ENCODE measurements around the gene YLPM1. TPM values are rescaled to one million over a fixed set of nuclear protein-coding genes. Genes with fewer than 3 reads are reported as not detected.
A peak's percentile ranks its signal among the peaks of the same experiment; 100 is the strongest.

YLPM1 gene
- total and polyA plus RNA-seq, 2 experiments from 2014 or later = 16.8 to 19.3 TPM

- no peaks in the 10 kb centered on the region for H4K20me1 ChIP-seq (ENCODE audit: insufficient read depth)
- peaks cover 33% of the 10 kb centered on the region for H3K4me1 ChIP-seq (ENCODE audit: insufficient read depth)
- no peak overlapping the region for H2AFZ ChIP-seq
- H3K27me3 ChIP-seq (replicated peaks; ENCODE audit: insufficient read depth) = no peaks in the 10 kb centered on the region
- H3K36me3 ChIP-seq (ENCODE audit: low read depth) = no peaks in the 10 kb centered on the region
- H3K4me2 ChIP-seq (ENCODE audit: unreplicated experiment) = no peak overlapping the region
- TF ChIP-seq EZH2phosphoT487 (IDR thresholded peaks at IDR 0.05; ENCODE audit: insufficient read depth, low read depth) = no peak
- no peak for TF ChIP-seq EZH2 (IDR thresholded peaks at IDR 0.05; ENCODE audit: insufficient read depth, poor library complexity, severe bottlenecking)
- H3K27ac ChIP-seq = no peak overlapping the region
- H3F3A ChIP-seq (ENCODE audit: insufficient read depth) = peaks cover 42% of the 10 kb centered on the region
- no peaks in the 10 kb centered on the region for H3K9me3 ChIP-seq (ENCODE audit: low read depth)
- H3K4me3 ChIP-seq = no peak overlapping the region
- in situ Hi-C loops (cut with MboI) = no loop called here
- no peaks in the 10 kb centered on the region for H3K9me2 ChIP-seq (ENCODE audit: insufficient read depth)
- no peak overlapping the region for H3K9ac ChIP-seq
- H3K79me2 ChIP-seq (ENCODE audit: insufficient read depth) = no peaks in the 10 kb centered on the region
- no peak for DNase-seq
- 84 to 87% methylated on average over 7 of the region's 7 CpGs for WGBS, 2 experiments (ENCODE audit: low coverage in 1 of 2, low lambda C conversion rate in 2 of 2, missing lambda C conversion rate in 2 of 2)
Measured at GRCh38 chr14:74855021-74855420, 91.9 kb downstream of the YLPM1 start.

GRCh38 chr14:74855945-74856344 is 92.8 kb downstream of the YLPM1 start:
- DNase-seq = no peak
- no peaks in the 10 kb centered on the region for H4K20me1 ChIP-seq (ENCODE audit: insufficient read depth)
- H3K27ac ChIP-seq = no peak overlapping the region
- H3K9me3 ChIP-seq (ENCODE audit: low read depth) = no peaks in the 10 kb centered on the region
- no peak overlapping the region for H3K4me2 ChIP-seq (ENCODE audit: unreplicated experiment)
- in situ Hi-C loops (cut with MboI) = no loop called here
- H3K9ac ChIP-seq = no peak overlapping the region
- H3K79me2 ChIP-seq (ENCODE audit: insufficient read depth) = no peaks in the 10 kb centered on the region
- H3F3A ChIP-seq (ENCODE audit: insufficient read depth) = peaks cover 42% of the 10 kb centered on the region
- H3K36me3 ChIP-seq (ENCODE audit: low read depth) = no peaks in the 10 kb centered on the region
- no peaks in the 10 kb centered on the region for H3K9me2 ChIP-seq (ENCODE audit: insufficient read depth)
- TF ChIP-seq EZH2phosphoT487 (IDR thresholded peaks at IDR 0.05; ENCODE audit: insufficient read depth, low read depth) = no peak
- no peak for TF ChIP-seq EZH2 (IDR thresholded peaks at IDR 0.05; ENCODE audit: insufficient read depth, poor library complexity, severe bottlenecking)
- no peaks in the 10 kb centered on the region for H3K27me3 ChIP-seq (replicated peaks; ENCODE audit: insufficient read depth)
- no peak overlapping the region for H3K4me3 ChIP-seq
- WGBS, 2 experiments (ENCODE audit: low coverage in 1 of 2, low lambda C conversion rate in 2 of 2, missing lambda C conversion rate in 2 of 2) = 73 to 76% methylated on average over 4 of the region's 4 CpGs
- peaks cover 33% of the 10 kb centered on the region for H3K4me1 ChIP-seq (ENCODE audit: insufficient read depth)
- H2AFZ ChIP-seq = no peak overlapping the region

GRCh38 chr14:74856366-74856765 is 93.2 kb downstream of the YLPM1 start:
- Histone ChIP-seq H3K4me2 (ENCODE audit: unreplicated experiment) (no peak overlapping the region), H3K36me3 (ENCODE audit: low read depth) (no peaks in the 10 kb centered on the region), H3K79me2 (ENCODE audit: insufficient read depth) (no peaks in the 10 kb centered on the region), H3K9ac (no peak overlapping the region), H3K4me3 (no peak overlapping the region), H3K27me3 (replicated peaks; ENCODE audit: insufficient read depth) (no peaks in the 10 kb centered on the region), H2AFZ (no peak overlapping the region), H3K27ac (no peak overlapping the region), H3K4me1 (ENCODE audit: insufficient read depth) (peaks cover 33% of the 10 kb centered on the region), H3F3A (ENCODE audit: insufficient read depth) (peaks cover 42% of the 10 kb centered on the region), H3K9me3 (ENCODE audit: low read depth) (no peaks in the 10 kb centered on the region), H4K20me1 (ENCODE audit: insufficient read depth) (no peaks in the 10 kb centered on the region), H3K9me2 (ENCODE audit: insufficient read depth) (no peaks in the 10 kb centered on the region)
- no peak for TF ChIP-seq EZH2phosphoT487 (IDR thresholded peaks at IDR 0.05; ENCODE audit: insufficient read depth, low read depth)
- TF ChIP-seq EZH2 (IDR thresholded peaks at IDR 0.05; ENCODE audit: insufficient read depth, poor library complexity, severe bottlenecking) = no peak
- 97 to 100% methylated on average over 1 of the region's 1 CpG for WGBS, 2 experiments (ENCODE audit: low coverage in 1 of 2, low lambda C conversion rate in 2 of 2, missing lambda C conversion rate in 2 of 2)
- in situ Hi-C loops (cut with MboI) = no loop called here
- DNase-seq = no peak

GRCh38 chr14:74858022-74858421 is 94.9 kb downstream of the YLPM1 start:
- H3K4me2 ChIP-seq (ENCODE audit: unreplicated experiment) = no peak overlapping the region
- in situ Hi-C loops (cut with MboI) = no loop called here
- peak; percentile 55 for DNase-seq
- no peaks in the 10 kb centered on the region for H3K27me3 ChIP-seq (replicated peaks; ENCODE audit: insufficient read depth)
- H3K9me3 ChIP-seq (ENCODE audit: low read depth) = no peaks in the 10 kb centered on the region
- no peak overlapping the region for H2AFZ ChIP-seq
- no peak overlapping the region for H3K4me3 ChIP-seq
- H4K20me1 ChIP-seq (ENCODE audit: insufficient read depth) = no peaks in the 10 kb centered on the region
- peaks cover 33% of the 10 kb centered on the region for H3F3A ChIP-seq (ENCODE audit: insufficient read depth)
- H3K4me1 ChIP-seq (ENCODE audit: insufficient read depth) = peaks cover 27% of the 10 kb centered on the region
- H3K9ac ChIP-seq = no peak overlapping the region
- H3K27ac ChIP-seq = no peak overlapping the region
- no peaks in the 10 kb centered on the region for H3K36me3 ChIP-seq (ENCODE audit: low read depth)
- H3K79me2 ChIP-seq (ENCODE audit: insufficient read depth) = no peaks in the 10 kb centered on the region
- TF ChIP-seq EZH2 (IDR thresholded peaks at IDR 0.05; ENCODE audit: insufficient read depth, poor library complexity, severe bottlenecking) (no peak), EZH2phosphoT487 (IDR thresholded peaks at IDR 0.05; ENCODE audit: insufficient read depth, low read depth) (no peak)
- WGBS, 2 experiments (ENCODE audit: low coverage in 1 of 2, low lambda C conversion rate in 2 of 2, missing lambda C conversion rate in 2 of 2) = 4 to 10% methylated on average over 1 of the region's 1 CpG
- no peaks in the 10 kb centered on the region for H3K9me2 ChIP-seq (ENCODE audit: insufficient read depth)

Data from GM23248 (cell line).